Tibial nerve (tissue), 4 donors: Measurements from ENCODE around the gene CFAP53. TPM values are rescaled to one million over a fixed set of nuclear protein-coding genes. Genes with fewer than 3 reads are reported as not detected.
"Not testable (repeated sequence)": the region's sequence is repeated elsewhere in the genome, so short reads cannot be mapped to it uniquely, and the experiment has no call there.

ENCODE experiments used
- DNase-seq, 2 donors: peaks; one replicate each; pipeline ENCODE4 v3.0.0-alpha.2; 2019; ENCODE audit warnings: low spot score in 2 of 2
- H3K27ac ChIP-seq, 4 donors: fragments of 200-600 bp; sonication (generic) in 3 of 4; one replicate each; pipeline ENCODE4 v1.5.1; 2017 to 2019; ENCODE audit warnings: mild to moderate bottlenecking in 1 of 4
- H3K27me3 ChIP-seq, 2 donors: fragments of 200-600 bp; sonication (generic) in 1 of 2; one replicate each; pipeline versions ENCODE4 v1.5.1 to v1.6.0; 2017 to 2019
- H3K36me3 ChIP-seq, 3 donors: fragments of 200-600 bp; sonication (generic); one replicate each; pipeline ENCODE4 v1.5.1; 2018 to 2019
- H3K4me1 ChIP-seq, 4 donors: fragments of 200-600 bp; sonication (generic) in 3 of 4; one replicate each; pipeline ENCODE4 v1.5.1; 2017 to 2019
- H3K4me3 ChIP-seq, 4 donors: fragments of 200-600 bp; sonication (generic) in 3 of 4; one replicate each; pipeline ENCODE4 v1.5.1; 2017 to 2019; ENCODE audit warnings: mild to moderate bottlenecking in 1 of 4, moderate library complexity in 1 of 4
- H3K9me3 ChIP-seq, 4 donors: fragments of 200-600 bp; sonication (generic) in 3 of 4; one replicate each; pipeline ENCODE4 v1.5.1; 2017 to 2019
- EP300 ChIP-seq, 2 donors: sonication (generic); formaldehyde crosslinking; IDR thresholded peaks; one replicate each; pipeline ENCODE4 v1.6.1; 2017; ENCODE audit warnings: antibody characterized with exemption in 2 of 2, mild to moderate bottlenecking in 1 of 2
- POLR2A ChIP-seq, 2 donors: fragments of 450-650 bp; IDR thresholded peaks; one replicate each; pipeline ENCODE4 v1.6.1; 2017; ENCODE audit warnings: antibody characterized with exemption in 2 of 2, mild to moderate bottlenecking in 2 of 2, moderate library complexity in 2 of 2
- WGBS, 2 donors: methylation state at CpG; one replicate each; pipeline ENCODE4 v1.1.5; 2018; 5-methylcytosine and 5-hydroxymethylcytosine counted together
- total RNA-seq, 4 donors: library from RNA; depleted of rRNA; stranded (reverse); fragments of >200 nt; gene quantifications; one replicate each; pipeline ENCODE4 v1.1.0, GENCODE V29; 2016
- TF ChIP-seq, protein P1 (sequence below), 5 experiments: fragments of 200-600 bp in 3 of 5; fragments of 450-650 bp in 2 of 5; sonication (generic) in 3 of 5; IDR thresholded peaks; one replicate each; pipeline ENCODE4 v1.5.1; 2016 to 2019; ENCODE audit warnings: antibody characterized with exemption in 5 of 5, mild to moderate bottlenecking in 3 of 5, moderate library complexity in 2 of 5

CFAP53 gene
- total RNA-seq, 4 donors from 2014 or later = 1.5 to 1.7 (median 1.6) TPM

DNA sequence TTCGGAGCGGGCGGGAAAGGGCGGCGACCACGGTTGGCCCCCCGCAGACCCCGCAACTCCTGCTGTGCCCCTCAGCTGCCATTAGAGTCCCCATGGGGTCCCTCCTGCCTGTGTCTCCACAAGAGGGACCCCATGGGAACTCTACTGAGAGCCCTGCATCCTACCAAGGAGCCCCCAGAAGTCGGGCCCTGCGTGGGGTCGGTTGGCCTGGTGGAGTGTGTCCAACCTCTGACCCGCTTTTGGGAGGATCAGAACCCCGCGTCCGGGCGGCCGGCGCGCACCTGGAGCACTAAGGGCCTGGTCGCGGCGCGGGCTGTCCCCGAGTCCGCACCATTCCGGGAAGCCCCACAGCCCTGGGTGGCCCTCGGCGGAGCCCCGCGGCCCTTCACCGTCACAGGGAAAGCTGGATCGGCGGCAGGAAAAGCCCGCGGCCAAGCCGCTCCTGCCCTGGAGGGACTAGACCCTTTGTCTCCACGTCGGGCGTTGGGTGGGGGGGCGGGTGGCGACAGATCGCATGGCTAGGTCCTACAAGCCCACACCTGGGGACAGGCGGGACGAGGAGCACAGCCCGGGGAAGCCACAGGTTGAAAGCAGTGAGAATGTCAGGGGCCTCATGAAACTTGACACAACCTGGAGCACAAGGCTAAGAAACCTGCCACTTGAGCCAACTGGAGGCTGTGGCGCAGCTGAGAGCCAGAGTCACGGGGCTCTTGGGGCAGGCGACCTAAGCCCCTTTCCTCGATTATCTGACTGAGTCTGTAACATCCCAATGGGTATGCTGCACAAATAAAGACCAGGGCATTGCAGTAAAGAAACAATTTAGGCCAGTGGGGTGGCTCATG is 32.4 kb upstream of the CFAP53 start:
- Histone ChIP-seq H3K4me1 (peaks cover 0 to 14% (median 4%) of the 10 kb centered on the region in 4 donors), H3K27ac (no peak overlapping the region), H3K27me3 (peaks cover 0 to 20% of the 10 kb centered on the region in 2 donors), H3K36me3 (no peaks in the 10 kb centered on the region), H3K9me3 (no peaks in the 10 kb centered on the region), H3K4me3 (peak overlapping the region; percentile 19 to 53 (median 26))
- no peak for DNase-seq
- WGBS, 2 donors = 31 to 33% methylated on average over 26 to 33 of the region's 49 CpGs
- TF ChIP-seq EP300 (IDR thresholded peaks at IDR 0.05) = no peak
- TF ChIP-seq, protein P1, sequence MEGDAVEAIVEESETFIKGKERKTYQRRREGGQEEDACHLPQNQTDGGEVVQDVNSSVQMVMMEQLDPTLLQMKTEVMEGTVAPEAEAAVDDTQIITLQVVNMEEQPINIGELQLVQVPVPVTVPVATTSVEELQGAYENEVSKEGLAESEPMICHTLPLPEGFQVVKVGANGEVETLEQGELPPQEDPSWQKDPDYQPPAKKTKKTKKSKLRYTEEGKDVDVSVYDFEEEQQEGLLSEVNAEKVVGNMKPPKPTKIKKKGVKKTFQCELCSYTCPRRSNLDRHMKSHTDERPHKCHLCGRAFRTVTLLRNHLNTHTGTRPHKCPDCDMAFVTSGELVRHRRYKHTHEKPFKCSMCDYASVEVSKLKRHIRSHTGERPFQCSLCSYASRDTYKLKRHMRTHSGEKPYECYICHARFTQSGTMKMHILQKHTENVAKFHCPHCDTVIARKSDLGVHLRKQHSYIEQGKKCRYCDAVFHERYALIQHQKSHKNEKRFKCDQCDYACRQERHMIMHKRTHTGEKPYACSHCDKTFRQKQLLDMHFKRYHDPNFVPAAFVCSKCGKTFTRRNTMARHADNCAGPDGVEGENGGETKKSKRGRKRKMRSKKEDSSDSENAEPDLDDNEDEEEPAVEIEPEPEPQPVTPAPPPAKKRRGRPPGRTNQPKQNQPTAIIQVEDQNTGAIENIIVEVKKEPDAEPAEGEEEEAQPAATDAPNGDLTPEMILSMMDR (IDR thresholded peaks at IDR 0.05) = no peak
- TF ChIP-seq POLR2A (IDR thresholded peaks at IDR 0.05) = no peak

DNA sequence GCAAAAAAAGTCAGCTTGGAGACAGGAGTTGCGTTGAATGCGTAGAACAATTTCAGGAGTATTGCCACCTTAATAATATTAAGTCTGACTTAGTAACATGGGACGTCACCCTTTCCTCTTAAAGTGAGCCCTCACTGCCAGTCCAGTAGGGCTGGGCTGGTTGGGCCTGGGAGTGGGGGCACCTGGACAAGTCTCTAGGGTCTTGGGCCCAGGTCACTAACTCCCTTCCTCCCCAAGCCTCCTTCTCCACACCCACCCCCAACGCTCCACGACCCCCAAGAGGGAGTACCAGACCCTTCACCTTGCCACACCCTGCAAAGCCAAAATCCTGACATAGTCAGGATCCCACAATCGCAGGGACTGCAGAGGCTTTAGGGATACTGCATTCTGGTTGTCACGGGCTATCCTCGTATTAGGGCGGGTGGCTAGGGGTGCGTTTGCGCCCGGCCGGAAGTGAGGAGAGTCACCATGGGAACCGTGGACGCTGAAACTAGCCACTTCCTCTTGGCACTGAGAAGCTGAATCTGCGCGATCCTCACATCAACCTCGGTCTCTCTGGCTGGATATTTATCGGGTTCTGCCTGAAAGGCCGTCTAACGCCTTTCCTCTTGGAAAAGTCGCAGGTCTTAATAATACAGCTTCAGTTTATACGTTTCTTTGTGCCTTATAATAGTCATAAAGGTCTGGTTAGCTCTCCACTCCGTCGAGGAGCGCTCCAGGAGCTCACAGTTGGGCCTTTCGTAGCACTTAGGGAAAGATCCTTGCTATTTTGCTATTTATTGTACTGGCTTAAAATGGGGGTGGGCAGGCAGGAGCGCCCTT is 31.5 kb upstream of the CFAP53 start:
- Histone ChIP-seq H3K4me1 (peaks cover 0 to 14% (median 4%) of the 10 kb centered on the region in 4 donors), H3K36me3 (no peaks in the 10 kb centered on the region), H3K9me3 (no peaks in the 10 kb centered on the region), H3K4me3 (peak overlapping the region; percentile 19 to 53 (median 26)), H3K27me3 (peaks cover 0 to 17% of the 10 kb centered on the region in 2 donors), H3K27ac (no peak overlapping the region)
- DNase-seq = peak; percentile 56 to 71
- TF ChIP-seq POLR2A (IDR thresholded peaks at IDR 0.05) (peak in 1 of 2 donors; percentile 10), EP300 (IDR thresholded peaks at IDR 0.05) (no peak)
- WGBS, 2 donors = 10 to 12% methylated on average over 27 to 28 of the region's 28 CpGs

GRCh38 chr18:50293039-50293438 is 26.7 kb upstream of the CFAP53 start:
- WGBS, 2 donors = 93 to 96% methylated on average over 1 of the region's 1 CpG

DNA sequence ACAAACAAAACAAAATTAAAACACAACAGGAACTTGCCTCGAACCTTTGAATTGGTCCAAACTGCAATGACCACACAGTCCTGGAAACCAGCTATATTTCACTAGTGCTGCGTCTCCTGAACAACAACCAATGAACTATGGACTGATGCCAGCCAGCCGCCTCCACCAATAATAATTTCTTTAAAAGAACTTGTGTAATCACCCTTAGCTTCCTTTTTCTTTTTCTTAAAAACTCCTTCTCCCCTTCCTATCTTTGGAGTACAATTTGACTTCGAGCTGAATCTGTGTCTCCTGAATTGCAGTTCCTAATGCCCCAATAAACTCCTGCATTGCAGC is 22.8 kb upstream of the CFAP53 start:
- Histone ChIP-seq H3K27ac (no peak overlapping the region), H3K36me3 (peaks cover 0 to 23% (median 0%) of the 10 kb centered on the region in 3 donors), H3K27me3 (no peaks in the 10 kb centered on the region), H3K9me3 (no peaks in the 10 kb centered on the region), H3K4me1 (peaks cover 0 to 15% (median 3%) of the 10 kb centered on the region in 4 donors), H3K4me3 (no peak overlapping the region)
- no peak for DNase-seq
- TF ChIP-seq EP300 (IDR thresholded peaks at IDR 0.05) (no peak), POLR2A (IDR thresholded peaks at IDR 0.05) (no peak)
- TF ChIP-seq, protein P1 (IDR thresholded peaks at IDR 0.05) = no peak
- WGBS, 2 donors = 79 to 85% methylated on average over 4 of the region's 4 CpGs

More at GRCh38 chr18:50293039-50293438, 26.7 kb upstream of the CFAP53 start:
- no peak for DNase-seq
- H3K27me3 ChIP-seq = no peaks in the 10 kb centered on the region
- no peaks in the 10 kb centered on the region for H3K36me3 ChIP-seq
- H3K27ac ChIP-seq = no peak overlapping the region
- H3K4me1 ChIP-seq = peaks cover 0 to 13% (median under 1%) of the 10 kb centered on the region in 4 donors
- no peak for TF ChIP-seq POLR2A (IDR thresholded peaks at IDR 0.05)
- TF ChIP-seq, protein P1 (IDR thresholded peaks at IDR 0.05) = no peak
- no peak for TF ChIP-seq EP300 (IDR thresholded peaks at IDR 0.05)
- H3K9me3 ChIP-seq = no peaks in the 10 kb centered on the region
- H3K4me3 ChIP-seq = no peak overlapping the region

GRCh38 chr18:50288348-50289107 is 22.2 kb upstream of the CFAP53 start:
- H3K27me3 ChIP-seq, H3K9me3 ChIP-seq, DNase-seq: not testable (repeated sequence)
- Histone ChIP-seq H3K36me3 (peaks cover 0 to 28% (median 0%) of the 10 kb centered on the region in 3 donors), H3K4me3 (peak overlapping the region; percentile 63 to 90 (median 78)), H3K4me1 (peaks cover 0 to 15% (median 3%) of the 10 kb centered on the region in 4 donors), H3K27ac (peak overlapping the region; percentile 73 to 96 (median 86))
- 75 to 77% methylated on average over 21 of the region's 21 CpGs for WGBS, 2 donors
